GM18508 (cell line): ENCODE results near the gene COPE.
"Not testable (repeated sequence)": the region's sequence is repeated elsewhere in the genome, so short reads cannot be mapped to it uniquely, and the experiment has no call there.

Experiments
- ATAC-seq: cut with Tn5 transposase; IDR thresholded peaks from one replicate; pipeline ENCODE4 v1.9.1; 2021; ENCODE audit warnings: moderate number of reproducible peaks; ENCODE audit not compliant: insufficient read depth, unreplicated experiment

Gene COPE

DNA sequence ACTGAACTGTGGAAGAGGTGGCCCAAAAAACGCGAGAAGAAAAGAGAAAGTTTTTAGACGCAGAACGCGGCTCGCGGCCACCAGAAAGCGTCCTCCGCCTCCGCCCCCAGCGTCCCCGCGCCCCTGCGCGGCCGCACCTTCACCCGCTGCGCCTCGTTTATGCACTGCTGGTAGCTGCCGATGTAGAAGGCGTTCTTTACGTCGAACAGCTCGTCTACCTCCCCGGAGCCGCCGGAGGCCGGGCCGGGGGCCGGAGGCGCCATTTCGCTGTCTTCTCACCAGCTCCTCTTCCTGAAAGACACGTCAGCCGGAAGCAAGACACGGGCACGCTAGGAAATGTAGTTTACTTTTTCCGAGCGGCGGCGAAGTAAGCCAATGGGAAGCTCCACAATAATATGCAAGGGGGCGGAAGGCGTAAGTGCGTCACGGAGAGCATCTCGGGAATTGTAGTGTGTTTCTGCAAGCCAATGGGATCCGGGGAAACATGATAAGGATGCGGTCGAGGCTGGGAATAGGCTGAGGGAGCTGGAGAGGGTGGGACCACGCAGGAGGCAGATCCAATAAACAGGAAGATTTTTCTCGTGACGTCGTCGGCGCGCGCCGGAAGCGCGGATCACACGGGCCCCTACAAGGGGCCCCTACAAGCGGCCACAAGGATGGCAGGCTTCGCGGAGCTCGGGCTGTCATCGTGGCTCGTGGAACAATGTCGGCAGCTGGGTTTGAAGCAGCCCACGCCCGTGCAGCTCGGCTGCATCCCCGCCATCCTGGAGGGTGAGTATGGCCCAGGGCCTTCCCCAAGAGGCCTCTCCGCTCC lies at the start of gene COPE, which contains the start of gene DDX49:
TSS of gene COPE (minus strand) at position 302 of the 814 bp plus-strand sequence. CDS start at position 263, 39 bp downstream.
TSS of gene DDX49 (plus strand) at position 630 of the 814 bp plus-strand sequence. CDS start at position 657, 27 bp downstream.
- ATAC-seq, result peak; percentile 84

GRCh38 chr19:18967358-18968146 lies 48.4 kb upstream of the COPE start:
- ATAC-seq, result no peak

- no peak for ATAC-seq
Measured at GRCh38 chr19:18966307-18966706, 47.1 kb upstream of the COPE start.

GRCh38 chr19:18964121-18964520 lies 44.9 kb upstream of the COPE start:
- ATAC-seq, result no peak

- ATAC-seq, result no peak
Measured at GRCh38 chr19:18961767-18962620, 42.8 kb upstream of the COPE start.

DNA sequence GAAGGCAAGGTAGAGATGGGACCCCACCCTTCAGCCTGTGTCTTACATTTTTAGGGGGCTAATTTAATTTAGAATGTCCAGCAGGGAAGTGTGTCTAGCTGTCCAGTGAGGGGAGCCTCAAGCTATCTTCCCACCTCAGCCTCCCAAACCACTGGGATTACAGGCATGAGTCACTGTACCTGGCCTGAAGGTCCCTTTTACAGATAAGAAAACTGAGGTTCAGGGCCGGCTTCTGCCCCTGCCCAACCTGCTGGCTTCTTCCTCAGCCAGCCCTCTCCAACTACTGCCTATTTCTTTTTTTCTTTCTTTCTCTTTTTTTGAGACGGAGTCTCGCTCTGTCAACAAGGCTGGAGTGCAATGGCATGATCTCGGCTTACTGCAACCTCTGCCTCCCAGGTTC lies 41.2 kb upstream of the COPE start:
- no peak for ATAC-seq

- no peak for ATAC-seq
Measured at GRCh38 chr19:18955042-18955441, 35.9 kb upstream of the COPE start.

- ATAC-seq, result no peak
Measured at GRCh38 chr19:18954094-18954493, 34.9 kb upstream of the COPE start.

- ATAC-seq, result not testable (repeated sequence)
Measured at GRCh38 chr19:18952364-18953003, 33.3 kb upstream of the COPE start.

DNA sequence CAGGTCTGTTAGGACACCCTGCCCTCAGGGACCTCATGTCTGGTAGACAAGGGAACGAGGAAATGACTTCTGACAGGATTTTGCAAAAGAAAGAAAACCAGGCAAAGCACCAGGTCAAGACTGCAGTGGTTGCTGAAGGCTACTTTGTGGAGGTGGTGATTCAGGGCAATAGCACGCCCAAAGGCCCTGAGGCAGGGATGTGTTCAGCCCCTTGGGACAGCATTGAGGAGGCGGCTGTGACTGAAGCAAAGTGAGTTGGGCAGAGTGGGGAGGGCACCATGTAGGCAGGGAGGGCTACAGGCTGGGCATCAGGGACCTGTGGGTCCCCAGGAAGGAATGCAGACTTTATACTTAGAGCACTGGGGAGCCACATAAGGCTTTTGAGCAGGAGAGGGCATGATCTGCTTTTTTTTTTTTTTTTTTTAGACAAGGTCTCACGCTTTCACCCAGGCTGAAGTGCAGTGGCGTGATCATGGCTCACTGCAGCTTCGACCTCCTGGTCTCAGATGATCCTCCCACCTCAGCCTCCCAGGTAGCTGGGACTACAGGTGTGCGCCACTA lies 32.6 kb upstream of the COPE start:
- ATAC-seq, result no peak

DNA sequence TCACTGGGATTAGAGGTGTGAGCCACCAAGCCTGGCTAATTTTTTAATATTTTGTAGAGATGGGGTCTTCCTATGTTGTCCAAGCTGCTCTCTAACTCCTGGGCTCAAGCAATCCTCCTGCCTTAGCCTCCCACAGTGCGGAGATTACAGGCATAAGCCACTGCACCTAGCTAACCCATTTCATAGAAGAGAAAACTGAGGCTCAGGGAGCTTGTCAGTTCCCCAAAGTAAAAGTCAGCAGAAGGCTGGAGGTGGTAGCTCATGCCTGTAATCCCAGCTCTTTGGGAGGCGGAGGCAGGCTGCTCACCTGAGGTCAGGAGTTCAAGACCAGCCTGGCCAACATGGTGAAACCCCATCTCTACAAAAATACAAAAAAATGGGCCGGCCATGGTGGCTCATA lies 30.7 kb upstream of the COPE start:
- no peak for ATAC-seq

- no peak for ATAC-seq
Measured at GRCh38 chr19:18948976-18949356, 29.8 kb upstream of the COPE start.

GRCh38 chr19:18948075-18948975 lies 29.1 kb upstream of the COPE start:
- ATAC-seq, result no peak

GRCh38 chr19:18946918-18947317 lies 27.7 kb upstream of the COPE start:
- no peak for ATAC-seq

- no peak for ATAC-seq
Measured at GRCh38 chr19:18946335-18946734, 27.1 kb upstream of the COPE start.

DNA sequence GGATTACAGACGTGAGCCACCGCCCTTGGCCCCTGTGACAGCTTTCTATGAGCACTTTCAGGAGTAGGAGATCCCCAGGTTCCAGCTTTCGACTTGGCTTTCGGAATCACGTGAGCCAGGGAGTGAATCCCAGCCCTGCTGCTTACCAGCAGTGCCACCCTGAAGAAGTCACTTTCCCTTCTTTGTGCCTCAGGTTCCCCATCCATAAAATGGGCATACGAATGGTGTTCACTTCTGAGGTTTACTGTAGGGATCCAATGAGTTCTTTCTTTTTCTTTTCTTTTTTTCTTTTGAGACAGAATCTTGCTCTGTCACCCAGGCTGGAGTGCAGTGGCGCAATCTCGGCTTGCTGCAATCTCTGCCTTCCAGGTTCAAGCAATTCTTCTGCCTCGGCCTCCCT lies 26.1 kb upstream of the COPE start:
- no peak for ATAC-seq

- ATAC-seq, result no peak
Measured at GRCh38 chr19:18943465-18943864, 24.3 kb upstream of the COPE start.

- ATAC-seq, result no peak
Measured at GRCh38 chr19:18942692-18943091, 23.5 kb upstream of the COPE start.
